K562 (cell line): Measurements from ENCODE around the gene F12. TPM values are rescaled to one million over a fixed set of nuclear protein-coding genes. Genes with fewer than 3 reads are reported as not detected.

ENCODE experiments used
- ARNT ChIP-seq, 2 experiments: fragments of 450-650 bp; IDR thresholded peaks; 2 replicates each; pipeline ENCODE4 v1.6.1; 2016; ENCODE audit warnings: mild to moderate bottlenecking in 1 of 2
- ATF2 ChIP-seq: sonication (generic); formaldehyde crosslinking; IDR thresholded peaks from 2 replicates; pipeline ENCODE4 v1.8.1; 2022; ENCODE audit warnings: missing genetic modification reagents
- CBX5 ChIP-seq: IDR thresholded peaks from 2 replicates; pipeline ENCODE4 v1.6.1; 2014; ENCODE audit warnings: low read depth, borderline replicate concordance
- CCAR2 ChIP-seq: fragments of 200-400 bp; formaldehyde crosslinking; IDR thresholded peaks from 2 replicates; pipeline ENCODE4 v1.6.1; 2017; ENCODE audit warnings: mild to moderate bottlenecking, low read depth, low read length
- CEBPB ChIP-seq: fragments of 450-650 bp; IDR thresholded peaks from 2 replicates; pipeline ENCODE4 v1.6.1; 2016; ENCODE audit warnings: missing genetic modification characterization, missing compliant biosample characterization
- CXXC5 ChIP-seq: fragments of 250-450 bp; sonication (Bioruptor Pico); IDR thresholded peaks from 2 replicates; pipeline ENCODE4 v1.8.0; 2022; ENCODE audit warnings: inconsistent platforms, mild to moderate bottlenecking, moderate library complexity
- FOS ChIP-seq: IDR thresholded peaks from 3 replicates; pipeline ENCODE4 v1.6.1; 2011; ENCODE audit not compliant: insufficient read length; ENCODE audit errors: extremely low read depth
- HNRNPK ChIP-seq: fragments of 200-400 bp; formaldehyde crosslinking; IDR thresholded peaks from one replicate; pipeline ENCODE4 v1.6.1; 2018; ENCODE audit warnings: mild to moderate bottlenecking, low read depth, low read length; ENCODE audit not compliant: poor library complexity, severe bottlenecking
- HOXB6 ChIP-seq: fragments of 250-450 bp; sonication (Bioruptor Pico); IDR thresholded peaks from 2 replicates; pipeline ENCODE4 v1.5.1; 2022; ENCODE audit warnings: mild to moderate bottlenecking, borderline replicate concordance
- MECOM ChIP-seq: fragments of 250-450 bp; sonication (Bioruptor Pico); IDR thresholded peaks from 2 replicates; pipeline ENCODE4 v1.8.0; 2022; ENCODE audit warnings: inconsistent platforms
- NR2F6 ChIP-seq: fragments of 450-650 bp; formaldehyde crosslinking; IDR thresholded peaks from 2 replicates; pipeline ENCODE4 v1.4.0; 2020; ENCODE audit warnings: mild to moderate bottlenecking
- PHF21A ChIP-seq: fragments of 450-650 bp; IDR thresholded peaks from 2 replicates; pipeline ENCODE4 v1.6.1; 2017; ENCODE audit warnings: low read depth, borderline replicate concordance
- PKNOX1 ChIP-seq: fragments of 450-650 bp; IDR thresholded peaks from 2 replicates; pipeline ENCODE4 v1.6.1; 2016
- POLR2AphosphoS2 ChIP-seq: IDR thresholded peaks from 2 replicates; pipeline ENCODE4 v1.6.1; 2012; ENCODE audit warnings: low read length, improper control_type of control experiment
- SUPT5H ChIP-seq: fragments of 450-650 bp; IDR thresholded peaks from 2 replicates; pipeline ENCODE4 v1.6.1; 2016
- TEAD1 ChIP-seq, 2 experiments: fragments of 450-650 bp in 1 of 2; sonication (generic) in 1 of 2; formaldehyde crosslinking; IDR thresholded peaks; 2 replicates each; pipeline versions ENCODE4 v1.4.0 to v1.8.0; 2020 to 2022; ENCODE audit warnings: mild to moderate bottlenecking in 2 of 2, missing genetic modification reagents in 1 of 2
- ZNF408 ChIP-seq: fragments of 250-450 bp; sonication (Bioruptor Pico); IDR thresholded peaks from 2 replicates; pipeline ENCODE4 v1.4.0; 2020; ENCODE audit warnings: low read depth, mild to moderate bottlenecking, moderate library complexity
- polyA plus RNA-seq, 8 experiments: library from polyadenylated mRNA; depleted of rRNA in 4 of 8; stranded (reverse) in 5 of 8; unstranded in 3 of 8; fragments of >200 nt; fragmentation: Nextera tagmentation in 2 of 8; fragmentation: Illumina TruSeq in 1 of 8; extraction: Ambion mirVana in 2 of 8; extraction: Trizol in 1 of 8; gene quantifications; 2 replicates each; pipeline versions ENCODE4 v1.2.1 to v1.2.3, GENCODE V29; 2011 to 2014; ENCODE audit warnings: inconsistent platforms in 1 of 8, missing spikeins in 1 of 8
- total RNA-seq, 7 experiments: library from RNA; depleted of rRNA in 6 of 7; stranded (reverse); fragments of >200 nt in 6 of 7; fragmentation: Illumina TruSeq in 2 of 7; extraction: Trizol in 2 of 7; gene quantifications; 2 replicates each; pipeline versions ENCODE4 v1.2.1 to v1.2.3, GENCODE V29; 2011 to 2021; ENCODE audit warnings: low replicate concordance in 1 of 7
- TF ChIP-seq, protein P1 (sequence below): fragments of 250-450 bp; sonication (Bioruptor Pico); IDR thresholded peaks from 2 replicates; pipeline ENCODE4 v1.8.0; 2021; ENCODE audit warnings: moderate library complexity, mild to moderate bottlenecking, inconsistent platforms
- TF ChIP-seq, protein P2 (sequence below): sonication (generic); formaldehyde crosslinking; IDR thresholded peaks from 2 replicates; pipeline ENCODE4 v1.8.1; 2023; ENCODE audit warnings: mild to moderate bottlenecking, missing genetic modification reagents
- TF ChIP-seq, protein P3 (sequence below): sonication (generic); formaldehyde crosslinking; IDR thresholded peaks from 2 replicates; pipeline ENCODE4 v1.8.0; 2023; ENCODE audit warnings: mild to moderate bottlenecking, missing genetic modification reagents

Gene F12
- total and polyA plus RNA-seq, 9 of the 15 experiments (the other 6 are each of a cell fraction or from before 2014, with no cell fraction given), result 0.59 to 18.3 (median 3.6) TPM

GRCh38 chr5:177455661-177456590, 46.6 kb upstream of the F12 start (continued):
- no peak for TF ChIP-seq ATF2 (CRISPR knock-in tag)
- no peak; the same call in none of the 2 replicates for TF ChIP-seq SUPT5H
- no peak for TF ChIP-seq FOS
- TF ChIP-seq ARNT (IDR thresholded peaks at IDR 0.05), result no peak
- TF ChIP-seq, protein P1, sequence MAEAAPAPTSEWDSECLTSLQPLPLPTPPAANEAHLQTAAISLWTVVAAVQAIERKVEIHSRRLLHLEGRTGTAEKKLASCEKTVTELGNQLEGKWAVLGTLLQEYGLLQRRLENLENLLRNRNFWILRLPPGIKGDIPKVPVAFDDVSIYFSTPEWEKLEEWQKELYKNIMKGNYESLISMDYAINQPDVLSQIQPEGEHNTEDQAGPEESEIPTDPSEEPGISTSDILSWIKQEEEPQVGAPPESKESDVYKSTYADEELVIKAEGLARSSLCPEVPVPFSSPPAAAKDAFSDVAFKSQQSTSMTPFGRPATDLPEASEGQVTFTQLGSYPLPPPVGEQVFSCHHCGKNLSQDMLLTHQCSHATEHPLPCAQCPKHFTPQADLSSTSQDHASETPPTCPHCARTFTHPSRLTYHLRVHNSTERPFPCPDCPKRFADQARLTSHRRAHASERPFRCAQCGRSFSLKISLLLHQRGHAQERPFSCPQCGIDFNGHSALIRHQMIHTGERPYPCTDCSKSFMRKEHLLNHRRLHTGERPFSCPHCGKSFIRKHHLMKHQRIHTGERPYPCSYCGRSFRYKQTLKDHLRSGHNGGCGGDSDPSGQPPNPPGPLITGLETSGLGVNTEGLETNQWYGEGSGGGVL (CRISPR knock-in tag), result no peak
- TF ChIP-seq ZNF408, result no peak
- 0 out of 2 replicates have a peak, but pooled peaks have one; percentile 15 for TF ChIP-seq CBX5
- TF ChIP-seq PKNOX1, result no peak
- TF ChIP-seq, protein P2, sequence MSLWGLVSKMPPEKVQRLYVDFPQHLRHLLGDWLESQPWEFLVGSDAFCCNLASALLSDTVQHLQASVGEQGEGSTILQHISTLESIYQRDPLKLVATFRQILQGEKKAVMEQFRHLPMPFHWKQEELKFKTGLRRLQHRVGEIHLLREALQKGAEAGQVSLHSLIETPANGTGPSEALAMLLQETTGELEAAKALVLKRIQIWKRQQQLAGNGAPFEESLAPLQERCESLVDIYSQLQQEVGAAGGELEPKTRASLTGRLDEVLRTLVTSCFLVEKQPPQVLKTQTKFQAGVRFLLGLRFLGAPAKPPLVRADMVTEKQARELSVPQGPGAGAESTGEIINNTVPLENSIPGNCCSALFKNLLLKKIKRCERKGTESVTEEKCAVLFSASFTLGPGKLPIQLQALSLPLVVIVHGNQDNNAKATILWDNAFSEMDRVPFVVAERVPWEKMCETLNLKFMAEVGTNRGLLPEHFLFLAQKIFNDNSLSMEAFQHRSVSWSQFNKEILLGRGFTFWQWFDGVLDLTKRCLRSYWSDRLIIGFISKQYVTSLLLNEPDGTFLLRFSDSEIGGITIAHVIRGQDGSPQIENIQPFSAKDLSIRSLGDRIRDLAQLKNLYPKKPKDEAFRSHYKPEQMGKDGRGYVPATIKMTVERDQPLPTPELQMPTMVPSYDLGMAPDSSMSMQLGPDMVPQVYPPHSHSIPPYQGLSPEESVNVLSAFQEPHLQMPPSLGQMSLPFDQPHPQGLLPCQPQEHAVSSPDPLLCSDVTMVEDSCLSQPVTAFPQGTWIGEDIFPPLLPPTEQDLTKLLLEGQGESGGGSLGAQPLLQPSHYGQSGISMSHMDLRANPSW (CRISPR knock-in tag), result no peak; the same call in 1 of the 2 replicates
- TF ChIP-seq, protein P3, sequence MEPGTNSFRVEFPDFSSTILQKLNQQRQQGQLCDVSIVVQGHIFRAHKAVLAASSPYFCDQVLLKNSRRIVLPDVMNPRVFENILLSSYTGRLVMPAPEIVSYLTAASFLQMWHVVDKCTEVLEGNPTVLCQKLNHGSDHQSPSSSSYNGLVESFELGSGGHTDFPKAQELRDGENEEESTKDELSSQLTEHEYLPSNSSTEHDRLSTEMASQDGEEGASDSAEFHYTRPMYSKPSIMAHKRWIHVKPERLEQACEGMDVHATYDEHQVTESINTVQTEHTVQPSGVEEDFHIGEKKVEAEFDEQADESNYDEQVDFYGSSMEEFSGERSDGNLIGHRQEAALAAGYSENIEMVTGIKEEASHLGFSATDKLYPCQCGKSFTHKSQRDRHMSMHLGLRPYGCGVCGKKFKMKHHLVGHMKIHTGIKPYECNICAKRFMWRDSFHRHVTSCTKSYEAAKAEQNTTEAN (CRISPR knock-in tag), result no peak
- TF ChIP-seq HNRNPK, result no peak
- no peak for TF ChIP-seq MECOM (CRISPR knock-in tag)
- no peak for TF ChIP-seq CEBPB (tag)
- no peak for TF ChIP-seq CCAR2
- TF ChIP-seq NR2F6, result no peak
- peak in 1 of 2 experiments; percentile 17; a peak in 1 of 4 replicates for TF ChIP-seq TEAD1 (CRISPR knock-in tag; IDR thresholded peaks at IDR 0.05)
- no peak for TF ChIP-seq PHF21A
- TF ChIP-seq POLR2AphosphoS2, result peak; percentile 95
- TF ChIP-seq CXXC5 (CRISPR knock-in tag), result no peak
- no peak for TF ChIP-seq HOXB6
